HG03439 (cell line): Measurements from ENCODE around the gene CSNK1G1.
"Not testable (repeated sequence)": the region's sequence is repeated elsewhere in the genome, so short reads cannot be mapped to it uniquely, and the experiment has no call there.

Source experiments
- ATAC-seq: cut with Tn5 transposase; IDR thresholded peaks from one replicate; pipeline ENCODE4 v1.9.1; 2021; ENCODE audit warnings: mild to moderate bottlenecking, moderate library complexity; ENCODE audit not compliant: unreplicated experiment

CSNK1G1 gene

DNA sequence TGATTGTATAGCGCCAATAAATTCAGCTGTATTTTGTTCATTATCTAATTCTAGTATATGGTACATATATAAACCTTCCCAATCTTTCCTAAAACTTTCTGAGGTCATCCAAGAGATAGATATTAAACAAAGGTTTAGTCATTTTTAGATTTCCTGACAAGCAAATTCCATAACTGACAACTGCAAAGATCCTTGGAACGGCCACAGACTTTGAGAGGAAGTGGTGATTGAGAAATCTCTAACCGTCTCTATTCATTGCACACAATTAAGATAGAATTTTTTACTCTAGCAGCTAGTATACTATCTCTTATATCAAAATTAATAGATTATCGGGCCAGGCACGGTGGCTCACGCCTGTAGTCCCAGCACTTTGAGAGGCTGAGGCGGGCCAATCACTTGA is 4.7 kb downstream of the CSNK1G1 start:
- ATAC-seq = no peak

GRCh38 chr15:64349375-64349774 is 6.6 kb downstream of the CSNK1G1 start:
- ATAC-seq = no peak

DNA sequence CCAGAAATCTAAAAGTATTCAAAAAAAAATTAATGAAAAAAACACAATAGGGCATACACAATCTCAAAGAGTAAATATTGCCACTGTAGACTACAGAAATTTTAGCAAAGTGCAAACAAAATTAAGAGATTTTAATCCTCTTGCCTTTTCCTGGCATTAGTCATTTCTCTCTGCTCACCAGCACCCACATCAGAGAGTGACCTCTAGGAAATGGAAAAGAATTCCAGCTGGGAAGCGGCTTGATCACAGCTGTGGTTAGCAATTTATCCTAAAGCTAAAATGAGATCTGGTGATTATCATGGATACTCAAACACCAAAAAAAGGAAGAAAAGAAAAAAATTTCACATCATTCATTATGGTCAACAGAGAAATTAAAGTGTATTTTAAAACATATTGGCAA is 7.5 kb downstream of the CSNK1G1 start:
- ATAC-seq = no peak

GRCh38 chr15:64346242-64346641 is 9.7 kb downstream of the CSNK1G1 start:
- ATAC-seq = not testable (repeated sequence)

DNA sequence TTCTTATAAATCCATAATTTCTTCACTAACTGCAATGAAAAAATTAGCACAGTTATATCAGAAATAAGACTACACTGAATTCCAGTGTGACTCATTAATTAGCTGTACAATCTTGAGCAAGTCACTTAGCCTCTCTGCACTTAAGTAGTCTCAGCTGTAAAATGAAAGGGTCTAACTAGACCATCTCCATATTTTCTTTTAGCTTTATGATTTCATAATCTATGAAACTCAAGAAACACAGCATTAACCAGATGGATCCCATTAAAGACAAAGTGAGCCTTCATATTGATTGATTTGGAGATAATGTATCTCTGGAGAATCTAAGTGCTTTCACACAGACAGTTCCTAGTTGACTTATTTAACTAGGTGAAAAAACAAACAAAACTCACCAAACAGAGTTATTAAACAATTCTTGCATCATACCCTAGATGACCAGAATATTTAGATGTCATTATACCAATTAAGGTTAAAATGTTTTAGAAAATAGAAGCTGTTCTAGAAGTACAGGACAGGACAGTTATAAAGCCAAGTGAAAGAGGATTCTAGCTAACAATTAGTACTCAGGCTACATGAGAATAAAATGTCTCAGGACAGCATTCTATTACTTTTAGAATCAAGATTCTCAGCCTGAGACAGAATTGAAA is 11.2 kb downstream of the CSNK1G1 start:
- no peak for ATAC-seq

- no peak for ATAC-seq
Observed at GRCh38 chr15:64343841-64344240, 12.1 kb downstream of the CSNK1G1 start.

- no peak for ATAC-seq
Observed at GRCh38 chr15:64343222-64343621, 12.8 kb downstream of the CSNK1G1 start.

DNA sequence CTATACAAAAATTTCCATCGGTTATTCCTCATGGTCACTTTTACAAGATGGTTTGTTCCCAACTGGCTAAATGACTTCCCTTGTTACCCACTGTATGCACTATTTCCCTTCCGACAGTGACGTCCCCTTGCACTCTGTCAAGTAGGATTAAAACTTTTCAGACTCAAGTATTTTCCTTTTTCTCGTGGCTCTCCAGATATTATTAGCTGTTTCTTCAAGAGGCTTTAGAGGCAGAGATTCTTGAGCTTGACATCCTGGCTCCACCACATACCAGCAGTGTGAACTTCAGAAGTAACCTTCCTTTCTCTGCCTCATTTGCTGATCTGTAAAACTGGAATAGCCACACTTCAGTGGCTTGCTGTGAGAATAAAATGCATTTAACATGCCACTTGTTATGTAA is 14.0 kb downstream of the CSNK1G1 start:
- no peak for ATAC-seq

DNA sequence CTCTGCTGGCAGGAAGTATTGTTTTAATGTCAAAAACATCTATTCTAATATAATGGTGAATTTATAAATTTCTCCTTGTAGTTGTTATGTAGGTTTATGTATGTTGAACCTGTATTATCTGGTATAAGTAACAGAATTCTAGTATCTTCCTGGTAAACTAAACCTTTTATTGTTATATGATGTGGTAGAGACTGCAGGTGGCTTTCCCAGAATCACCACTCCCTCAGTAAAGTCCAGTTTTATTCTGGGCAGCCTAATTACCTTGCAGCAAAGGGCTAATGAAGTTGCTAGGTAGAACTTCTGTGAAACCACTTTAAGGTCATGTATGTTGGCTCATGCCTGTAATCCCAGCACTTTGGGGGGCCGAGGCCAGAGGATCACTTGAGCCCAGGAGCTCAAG is 15.6 kb downstream of the CSNK1G1 start:
- no peak for ATAC-seq

DNA sequence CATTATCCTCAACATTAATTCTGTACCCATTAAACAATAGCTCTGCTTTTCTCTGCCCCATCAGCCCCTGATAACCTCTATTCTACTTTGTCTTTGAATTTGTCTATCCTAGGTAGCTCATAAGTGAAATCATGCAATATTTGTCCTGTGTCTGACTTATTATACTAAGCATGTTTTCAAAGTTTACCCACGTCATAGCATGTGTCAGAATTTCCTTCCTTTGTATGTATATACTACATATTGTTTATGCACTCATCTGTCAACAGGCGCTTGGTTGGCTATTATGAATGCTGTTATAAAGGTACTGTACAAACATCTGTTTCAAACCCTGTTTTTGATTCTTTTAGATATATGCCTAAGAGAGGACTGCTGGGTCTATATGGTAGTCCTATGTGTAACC is 18.2 kb downstream of the CSNK1G1 start:
- no peak for ATAC-seq

- no peak for ATAC-seq
Observed at GRCh38 chr15:64333986-64334929, 21.7 kb downstream of the CSNK1G1 start.

- no peak for ATAC-seq
Observed at GRCh38 chr15:64333516-64333915, 22.5 kb downstream of the CSNK1G1 start.

- not testable (repeated sequence) for ATAC-seq
Observed at GRCh38 chr15:64331668-64332067, 24.3 kb downstream of the CSNK1G1 start.

GRCh38 chr15:64326975-64327374 is 29.0 kb downstream of the CSNK1G1 start:
- not testable (repeated sequence) for ATAC-seq

- not testable (repeated sequence) for ATAC-seq
Observed at GRCh38 chr15:64326458-64326857, 29.5 kb downstream of the CSNK1G1 start.

GRCh38 chr15:64324165-64324877 is 31.7 kb downstream of the CSNK1G1 start:
- ATAC-seq = no peak

- no peak for ATAC-seq
Observed at GRCh38 chr15:64315216-64315615, 40.8 kb downstream of the CSNK1G1 start.

- ATAC-seq = no peak
Observed at GRCh38 chr15:64314456-64314855, 41.5 kb downstream of the CSNK1G1 start.

- ATAC-seq = no peak
Observed at GRCh38 chr15:64311566-64311965, 44.4 kb downstream of the CSNK1G1 start.

GRCh38 chr15:64310036-64310435 is 45.9 kb downstream of the CSNK1G1 start:
- no peak for ATAC-seq

GRCh38 chr15:64305261-64305660 is 50.7 kb downstream of the CSNK1G1 start:
- ATAC-seq = no peak

- ATAC-seq = no peak
Observed at GRCh38 chr15:64289550-64289949, 66.4 kb downstream of the CSNK1G1 start.
